H1 (cell line): ENCODE data around the gene ALK.

Experiments
- BRCA1 ChIP-seq: IDR thresholded peaks from 2 replicates; pipeline ENCODE4 v1.6.1; 2012; ENCODE audit warnings: low read depth, low read length, improper control_type of control experiment
- POU5F1 ChIP-seq: IDR thresholded peaks from 2 replicates; pipeline ENCODE4 v1.6.1; 2011; ENCODE audit warnings: low read depth, mild to moderate bottlenecking, low read length, moderate library complexity

DNA sequence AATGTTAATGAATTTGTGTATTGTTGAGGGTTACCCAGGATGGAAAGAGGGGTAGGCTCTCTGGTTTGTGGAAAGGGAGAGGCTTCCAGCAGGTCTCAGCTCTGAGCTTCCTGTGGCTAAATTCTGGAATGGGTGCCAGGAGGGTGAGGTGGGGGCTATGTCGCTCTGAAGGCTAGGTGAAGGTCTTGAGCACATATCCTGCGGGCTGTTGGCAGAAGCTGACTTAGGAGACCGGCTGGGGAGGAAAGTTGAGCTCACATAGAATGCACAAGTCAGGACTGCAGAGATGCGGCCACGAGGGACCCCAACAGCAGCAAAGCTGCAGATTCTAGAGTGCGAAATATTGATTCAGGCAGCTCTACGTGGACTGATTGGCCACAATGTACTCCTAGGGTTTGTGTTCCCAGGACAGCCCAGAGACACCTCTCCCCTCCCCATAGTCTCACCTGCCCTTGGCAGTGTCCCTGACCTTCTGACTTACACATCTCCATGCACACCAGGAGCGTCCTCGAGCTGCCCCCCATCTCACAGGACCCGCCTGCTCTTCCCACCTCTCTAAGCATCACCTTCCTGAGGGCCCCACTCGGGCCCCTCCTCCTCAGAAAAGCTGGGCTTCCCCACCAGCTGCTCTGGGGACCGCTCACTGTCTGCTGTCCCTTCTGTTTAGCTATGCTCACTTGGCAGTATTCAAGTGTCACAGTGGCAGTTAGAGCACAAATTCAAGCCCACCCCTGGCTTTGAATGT, 72.6 kb downstream of the ALK start:
- TF ChIP-seq BRCA1 (no peak), POU5F1 (no peak)
